H1 (cell line): ENCODE data around the gene SPINK7. TPM values are rescaled to one million over a fixed set of nuclear protein-coding genes. Genes with fewer than 3 reads are reported as not detected.

ENCODE experiments used
- CTCF ChIA-PET: fragments of 300-600 bp; sonication (Branson Sonifier 250); formaldehyde crosslinking; loops from one replicate; lab custom pipeline; 2021; ENCODE audit not compliant: partially characterized antibody; lab: Charles Lee
- POLR2A ChIA-PET: fragments of 300-600 bp; sonication (Branson Sonifier 250); formaldehyde crosslinking; loops from one replicate; lab custom pipeline; 2021; ENCODE audit warnings: inconsistent platforms; ENCODE audit not compliant: partially characterized antibody; lab: Charles Lee
- DNase-seq, 2 experiments: peaks; one replicate each; pipeline versions ENCODE4 v3.0.0 to v3.0.0-alpha.2; 2010 to 2022; ENCODE audit warnings: low spot score in 2 of 2, low read depth in 1 of 2, mixed read lengths in 1 of 2
- FAIRE-seq: peaks from 2 replicates; lab custom pipeline; 2011; peaks lifted over from hg19 to GRCh38; lab: Jason Lieb, UNC
- H2AFZ ChIP-seq: 2 replicates; pipeline ENCODE4 v1.8.1; 2012; ENCODE audit warnings: low read length, inconsistent platforms
- H2AK5ac ChIP-seq: 2 replicates; pipeline ENCODE4 v1.6.1; 2013; ENCODE audit warnings: low read depth, low read length
- H2BK120ac ChIP-seq: replicated peaks from 2 replicates; pipeline ENCODE3; 2013; ENCODE audit warnings: low read depth, low read length, inconsistent platforms
- H2BK12ac ChIP-seq: 2 replicates; pipeline ENCODE4 v1.6.1; 2013; ENCODE audit warnings: low read depth, low read length
- H2BK15ac ChIP-seq: 2 replicates; pipeline ENCODE4 v1.6.1; 2013; ENCODE audit warnings: low read length
- H2BK20ac ChIP-seq: 2 replicates; pipeline ENCODE4 v1.6.1; 2013; ENCODE audit warnings: low read length
- H2BK5ac ChIP-seq: 2 replicates; pipeline ENCODE4 v1.6.1; 2013; ENCODE audit warnings: low read depth, low read length
- H3K14ac ChIP-seq: 2 replicates; pipeline ENCODE4 v1.6.1; 2013; ENCODE audit warnings: inconsistent platforms; ENCODE audit not compliant: insufficient read length
- H3K18ac ChIP-seq: 2 replicates; pipeline ENCODE4 v1.6.1; 2013; ENCODE audit warnings: low read length; ENCODE audit errors: extremely low read depth
- H3K23ac ChIP-seq: 2 replicates; pipeline ENCODE4 v1.6.1; 2013; ENCODE audit warnings: inconsistent platforms; ENCODE audit not compliant: insufficient read length
- H3K23me2 ChIP-seq: 2 replicates; pipeline ENCODE4 v1.6.1; 2013; ENCODE audit warnings: low read depth, low read length
- H3K27ac ChIP-seq: 2 replicates; pipeline ENCODE4 v1.6.1; 2011; ENCODE audit warnings: low read depth, low read length, inconsistent platforms
- H3K27me3 ChIP-seq, 4 experiments: replicated peaks in 1 of 4; 1 replicate in 1 of 4; 2 replicates in 3 of 4; pipeline versions ENCODE4 v1.6.1 to v1.8.1; 2011 to 2013; ENCODE audit warnings: low read length in 3 of 4, mild to moderate bottlenecking in 3 of 4, inconsistent platforms in 2 of 4, mixed read lengths in 2 of 4, moderate library complexity in 1 of 4; ENCODE audit not compliant: control insufficient read depth in 3 of 4, insufficient read depth in 3 of 4; ENCODE audit errors: extremely low read depth in 1 of 4
- H3K36me3 ChIP-seq, 4 experiments: 2 replicates each; pipeline versions ENCODE4 v1.6.1 to v1.8.1; 2011 to 2013; ENCODE audit warnings: mild to moderate bottlenecking in 4 of 4, low read length in 3 of 4, moderate library complexity in 2 of 4, control low read depth in 1 of 4, inconsistent platforms in 1 of 4; ENCODE audit not compliant: insufficient read depth in 4 of 4, control insufficient read depth in 2 of 4
- H3K4ac ChIP-seq: replicated peaks from 2 replicates; pipeline ENCODE3; 2013; ENCODE audit warnings: low read length, low read depth, mixed read lengths, inconsistent platforms; ENCODE audit not compliant: insufficient read length
- H3K4me1 ChIP-seq, 4 experiments: replicated peaks in 1 of 4; 1 replicate in 1 of 4; 2 replicates in 3 of 4; pipeline versions ENCODE4 v1.6.1 to v1.8.1; 2011 to 2013; ENCODE audit warnings: low read length in 3 of 4, inconsistent platforms in 2 of 4, mixed read lengths in 1 of 4; ENCODE audit not compliant: insufficient read depth in 4 of 4, control insufficient read depth in 3 of 4
- H3K4me2 ChIP-seq, 2 experiments: 2 replicates each; pipeline versions ENCODE4 v1.6.1 to v1.8.1; 2011 to 2013; ENCODE audit warnings: low read depth in 2 of 2, low read length in 2 of 2, control low read depth in 1 of 2, inconsistent platforms in 1 of 2, mild to moderate bottlenecking in 1 of 2; ENCODE audit not compliant: insufficient read depth in 1 of 2
- H3K4me3 ChIP-seq, 4 experiments: fragments of 200-600, 300-600 bp in 1 of 4; sonication (generic), shearing (Covaris generic), sonication (Bioruptor Twin) in 1 of 4; 2 replicates each; pipeline versions ENCODE4 v1.5.1 to v1.8.1; 2011 to 2016; ENCODE audit warnings: low read length in 4 of 4, low read depth in 3 of 4, control low read depth in 2 of 4, inconsistent platforms in 2 of 4, mild to moderate bottlenecking in 2 of 4, mixed read lengths in 1 of 4, moderate library complexity in 1 of 4; ENCODE audit not compliant: insufficient read depth in 2 of 4; ENCODE audit errors: extremely low read depth in 1 of 4
- H3K56ac ChIP-seq: replicated peaks from 2 replicates; pipeline ENCODE3; 2013; ENCODE audit warnings: low read depth, mild to moderate bottlenecking, mixed read lengths, low read length, inconsistent platforms; ENCODE audit not compliant: insufficient read length
- H3K79me1 ChIP-seq: 2 replicates; pipeline ENCODE4 v1.6.1; 2013; ENCODE audit warnings: low read depth, low read length, control low read depth
- H3K79me2 ChIP-seq, 2 experiments: 2 replicates each; pipeline versions ENCODE4 v1.6.1 to v1.8.1; 2012 to 2013; ENCODE audit warnings: low read length in 2 of 2, mild to moderate bottlenecking in 2 of 2, inconsistent platforms in 1 of 2; ENCODE audit not compliant: insufficient read depth in 2 of 2, control insufficient read depth in 1 of 2
- H3K9ac ChIP-seq, 4 experiments: replicated peaks in 1 of 4; 1 replicate in 1 of 4; 2 replicates in 3 of 4; pipeline versions ENCODE4 v1.6.1 to v1.8.1; 2011 to 2013; ENCODE audit warnings: low read depth in 3 of 4, low read length in 3 of 4, control low read depth in 2 of 4, mild to moderate bottlenecking in 2 of 4, moderate library complexity in 2 of 4, inconsistent platforms in 1 of 4; ENCODE audit errors: extremely low read depth in 1 of 4
- H3K9me3 ChIP-seq, 2 experiments: 2 replicates each; pipeline versions ENCODE4 v1.6.1 to v1.8.1; 2012 to 2013; ENCODE audit warnings: mild to moderate bottlenecking in 2 of 2, moderate library complexity in 2 of 2, control low read depth in 1 of 2, inconsistent platforms in 1 of 2, low read depth in 1 of 2, low read length in 1 of 2, mixed read lengths in 1 of 2; ENCODE audit not compliant: insufficient read depth in 2 of 2
- H4K20me1 ChIP-seq, 2 experiments: replicated peaks in 1 of 2; 2 replicates each; pipeline versions ENCODE3 to v1.8.1; 2011 to 2013; ENCODE audit warnings: inconsistent platforms in 2 of 2, low read length in 2 of 2, mild to moderate bottlenecking in 1 of 2; ENCODE audit not compliant: insufficient read depth in 2 of 2, control insufficient read depth in 1 of 2
- H4K5ac ChIP-seq: 2 replicates; pipeline ENCODE4 v1.6.1; 2013; ENCODE audit warnings: low read length, low read depth, mixed read lengths, inconsistent platforms; ENCODE audit not compliant: insufficient read length
- H4K8ac ChIP-seq: 2 replicates; pipeline ENCODE4 v1.8.0; 2013; ENCODE audit warnings: mild to moderate bottlenecking, moderate library complexity, low read length, inconsistent platforms; ENCODE audit not compliant: insufficient read depth; ENCODE audit errors: extremely low read depth
- H4K91ac ChIP-seq: replicated peaks from 2 replicates; pipeline ENCODE3; 2013; ENCODE audit warnings: low read length, mixed read lengths, inconsistent platforms; ENCODE audit not compliant: insufficient read length
- ASH2L ChIP-seq: fragments of 200-600, 300-600 bp; sonication (generic); IDR thresholded peaks from one replicate; pipeline ENCODE4 v1.7.1; 2017; ENCODE audit warnings: low read length
- EZH2 ChIP-seq: fragments of 200-600 bp; sonication (generic); IDR thresholded peaks from 2 replicates; pipeline ENCODE4 v1.7.1; 2012; ENCODE audit warnings: low read depth, mild to moderate bottlenecking, moderate library complexity, low read length, inconsistent platforms; ENCODE audit not compliant: severe bottlenecking
- GTF2F1 ChIP-seq: IDR thresholded peaks from 2 replicates; pipeline ENCODE4 v1.6.1; 2012; ENCODE audit warnings: low read depth, low read length, improper control_type of control experiment, borderline replicate concordance
- HDAC2 ChIP-seq, 2 experiments: fragments of 300-600 bp in 1 of 2; sonication (generic) in 1 of 2; IDR thresholded peaks; 2 replicates each; pipeline ENCODE4 v1.6.1; 2011 to 2012; ENCODE audit warnings: low read depth in 2 of 2, low read length in 2 of 2, mild to moderate bottlenecking in 2 of 2, moderate library complexity in 2 of 2, borderline replicate concordance in 1 of 2, inconsistent platforms in 1 of 2
- KDM1A ChIP-seq: fragments of 200-600, 300-600 bp; sonication (generic); IDR thresholded peaks from 2 replicates; pipeline ENCODE4 v1.7.1; 2016; ENCODE audit warnings: mild to moderate bottlenecking, low read length, borderline replicate concordance
- RBBP5 ChIP-seq: IDR thresholded peaks from 2 replicates; pipeline ENCODE4 v1.7.1; 2012; ENCODE audit warnings: low read depth, mild to moderate bottlenecking, inconsistent platforms, low read length, moderate library complexity, borderline replicate concordance
- SP1 ChIP-seq: IDR thresholded peaks from 2 replicates; pipeline ENCODE4 v1.6.1; 2011; ENCODE audit warnings: low read depth, low read length
- WGBS, 2 experiments: shearing (Covaris generic) in 1 of 2; methylation state at CpG; one replicate each; pipeline versions ENCODE4 v1.1.6 to v1.1.7; 2013 to 2015; ENCODE audit warnings: low lambda C conversion rate in 2 of 2, mixed read lengths in 2 of 2, inconsistent platforms in 1 of 2, low coverage in 1 of 2, missing lambda C conversion rate in 1 of 2; ENCODE audit not compliant: insufficient replicate concordance in 2 of 2, insufficient coverage in 1 of 2, insufficient read length in 1 of 2; ENCODE audit errors: extremely low coverage in 1 of 2, missing lambda C conversion rate in 1 of 2; 5-methylcytosine and 5-hydroxymethylcytosine counted together
- polyA plus RNA-seq, 7 experiments: library from polyadenylated mRNA; depleted of rRNA in 3 of 7; stranded (reverse) in 5 of 7; unstranded in 2 of 7; fragments of >200 nt in 5 of 7; fragments of 200-250 nt in 2 of 7; gene quantifications; 1 replicate in 5 of 7; 2 replicates in 1 of 7; 4 replicates in 1 of 7; pipeline versions ENCODE4 v1.2.1 to v1.2.3, GENCODE V29; 2011 to 2013; ENCODE audit warnings: missing spikeins in 2 of 7, mixed read lengths in 2 of 7
- total RNA-seq: library from RNA; stranded (reverse); fragmentation: NEBNext Ultra II Directional; extraction: Animal tissue kit (Norgen Biotek cat#: 25700); gene quantifications from 2 replicates; pipeline ENCODE4 v1.2.1, GENCODE V29; 2021

Gene SPINK7
- total and polyA plus RNA-seq, 2 of the 8 experiments (the other 6 are each of a cell fraction or from before 2014, with no cell fraction given) = not detected

DNA sequence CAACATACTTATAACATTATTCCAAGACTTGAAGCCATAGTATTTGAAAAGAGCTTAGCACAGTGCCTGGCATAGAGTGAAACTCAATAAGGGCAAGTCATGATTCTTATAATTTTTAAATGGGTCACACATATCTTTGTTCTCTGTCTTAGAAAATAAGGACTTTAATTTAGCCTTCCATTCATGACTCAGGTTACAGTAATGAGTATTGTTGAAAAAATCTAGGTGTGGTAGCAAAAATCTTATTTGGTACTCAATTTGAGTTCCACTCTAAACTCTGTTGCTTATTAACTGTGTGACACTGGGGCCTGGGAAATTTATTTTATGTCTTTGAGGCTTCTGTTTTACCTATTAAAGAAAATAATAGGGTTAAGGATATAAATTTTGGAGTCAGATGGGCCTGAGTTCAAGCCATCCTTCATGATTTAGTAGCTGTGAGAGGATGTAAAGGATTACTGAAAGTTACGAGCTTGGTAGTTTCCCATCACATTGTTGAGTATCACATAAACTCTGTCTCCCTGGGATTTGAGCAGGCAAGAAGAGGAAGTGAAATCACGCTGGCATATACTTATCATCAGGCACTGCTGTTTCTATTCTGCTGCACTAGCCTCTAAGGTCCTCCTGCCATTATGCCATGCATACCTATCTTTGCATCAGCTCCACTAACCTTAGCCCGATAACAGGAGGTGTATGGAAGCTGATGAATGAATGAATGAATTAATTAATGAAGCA lies 24.6 kb downstream of the SPINK7 start:
- TF ChIP-seq GTF2F1 (no peak), SP1 (no peak), KDM1A (no peak), HDAC2 (IDR thresholded peaks at IDR 0.05; ENCODE audit: borderline replicate concordance in 1 of 2, low read depth in 2 of 2, low read length in 2 of 2) (no peak), ASH2L (no peak), RBBP5 (no peak), EZH2 (no peak)
- Histone ChIP-seq H4K5ac (no peak overlapping the region), H2BK12ac (no peak overlapping the region), H3K14ac (no peak overlapping the region), H3K4ac (no peak overlapping the region), H2AFZ (no peak overlapping the region), H3K27me3 (no peaks in the 10 kb centered on the region), H2BK5ac (no peak overlapping the region), H3K23me2 (no peaks in the 10 kb centered on the region), H3K79me1 (no peaks in the 10 kb centered on the region), H3K9me3 (no peaks in the 10 kb centered on the region), H4K20me1 (no peaks in the 10 kb centered on the region), H2BK20ac (no peak overlapping the region), H3K4me3 (no peak overlapping the region), H3K4me1 (no peaks in the 10 kb centered on the region), H2BK120ac (no peak overlapping the region), H2AK5ac (no peak overlapping the region), H2BK15ac (no peak overlapping the region), H3K18ac (no peak overlapping the region), H4K8ac (no peak overlapping the region), H4K91ac (no peak overlapping the region), H3K4me2 (no peak overlapping the region), H3K23ac (no peak overlapping the region), H3K36me3 (no peaks in the 10 kb centered on the region), H3K79me2 (no peaks in the 10 kb centered on the region), H3K27ac (no peak overlapping the region), H3K56ac (no peak overlapping the region), H3K9ac (no peak overlapping the region)
- ChIA-PET CTCF (interaction anchor here (0.6 to 1.6 kb wide), 6 partner anchors 10 to 150 kb away, joined by 3 to 4 read pairs (median 3); no protein-coding TSS in a partner anchor), POLR2A (no interaction called here)
- DNase-seq (no peak), FAIRE-seq (peak; percentile 50)
- 100% methylated on average over 3 of the region's 3 CpGs; no CpG with 5 or more reads in 1 of the 2 experiments for WGBS, 2 experiments
